GM23248 (cell line): ENCODE measurements around the gene KCNMA1. TPM values are rescaled to one million over a fixed set of nuclear protein-coding genes. Genes with fewer than 3 reads are reported as not detected.

Experiments
- DNase-seq: peaks from one replicate; pipeline ENCODE4 v3.0.0-alpha.2; 2015
- H2AFZ ChIP-seq: fragments of 200-600 bp; sonication (generic); 2 replicates; pipeline ENCODE4 v1.6.1; 2016; ENCODE audit warnings: antibody characterized with exemption
- H3F3A ChIP-seq: fragments of 200-600 bp; sonication (generic); 2 replicates; pipeline ENCODE4 v1.6.1; 2016; ENCODE audit warnings: mild to moderate bottlenecking, antibody characterized with exemption, mixed run types; ENCODE audit not compliant: insufficient read depth
- H3K27ac ChIP-seq: fragments of 200-600 bp; sonication (generic); 2 replicates; pipeline ENCODE4 v1.5.1; 2016; ENCODE audit warnings: mild to moderate bottlenecking
- H3K27me3 ChIP-seq: fragments of 200-600 bp; sonication (generic); replicated peaks from 2 replicates; pipeline ENCODE4 v1.6.1; 2016; ENCODE audit warnings: mild to moderate bottlenecking; ENCODE audit not compliant: insufficient read depth
- H3K36me3 ChIP-seq: fragments of 200-600 bp; sonication (generic); 2 replicates; pipeline ENCODE4 v1.6.1; 2016; ENCODE audit warnings: low read depth, mild to moderate bottlenecking
- H3K4me1 ChIP-seq: fragments of 200-600 bp; sonication (generic); 2 replicates; pipeline ENCODE4 v1.6.1; 2016; ENCODE audit warnings: mild to moderate bottlenecking; ENCODE audit not compliant: insufficient read depth
- H3K4me2 ChIP-seq: fragments of 200-600 bp; sonication (generic); one replicate; pipeline ENCODE4 v1.6.1; 2016; ENCODE audit warnings: mild to moderate bottlenecking; ENCODE audit not compliant: unreplicated experiment
- H3K4me3 ChIP-seq: fragments of 200-600 bp; sonication (generic); 2 replicates; pipeline ENCODE4 v1.5.1; 2016; ENCODE audit warnings: mild to moderate bottlenecking
- H3K79me2 ChIP-seq: fragments of 200-600 bp; sonication (generic); 2 replicates; pipeline ENCODE4 v1.6.1; 2016; ENCODE audit warnings: mild to moderate bottlenecking; ENCODE audit not compliant: insufficient read depth
- H3K9ac ChIP-seq: fragments of 200-600 bp; sonication (generic); 2 replicates; pipeline ENCODE4 v1.6.1; 2016; ENCODE audit warnings: mild to moderate bottlenecking
- H3K9me2 ChIP-seq: fragments of 200-600 bp; sonication (generic); 2 replicates; pipeline ENCODE4 v1.6.1; 2016; ENCODE audit warnings: mixed run types, mild to moderate bottlenecking, moderate library complexity; ENCODE audit not compliant: insufficient read depth
- H3K9me3 ChIP-seq: fragments of 200-600 bp; sonication (generic); one replicate; pipeline ENCODE4 v1.6.1; 2017; ENCODE audit warnings: low read depth
- H4K20me1 ChIP-seq: fragments of 200-600 bp; sonication (generic); 2 replicates; pipeline ENCODE4 v1.6.0; 2016; ENCODE audit not compliant: insufficient read depth
- EZH2 ChIP-seq: fragments of 200-600 bp; sonication (generic); IDR thresholded peaks from 2 replicates; pipeline ENCODE4 v1.6.1; 2018; ENCODE audit warnings: antibody characterized with exemption, mild to moderate bottlenecking; ENCODE audit not compliant: insufficient read depth, poor library complexity, severe bottlenecking
- EZH2phosphoT487 ChIP-seq: fragments of 200-600 bp; sonication (generic); IDR thresholded peaks from 2 replicates; pipeline ENCODE4 v1.6.1; 2018; ENCODE audit warnings: antibody characterized with exemption, moderate library complexity, mild to moderate bottlenecking, low read depth; ENCODE audit not compliant: insufficient read depth
- WGBS, 2 experiments: methylation state at CpG; one replicate each; pipeline ENCODE4 v1.1.6; 2015 to 2017; ENCODE audit warnings: low lambda C conversion rate in 2 of 2, low coverage in 1 of 2; ENCODE audit errors: missing lambda C conversion rate in 2 of 2; 5-methylcytosine and 5-hydroxymethylcytosine counted together
- in situ Hi-C: fragments of 300-500 bp; cut with MboI; formaldehyde crosslinking; loops from 2 replicates; pipeline ENCODE4 v1.15.0; 2020
- polyA plus RNA-seq: library from polyadenylated mRNA; unstranded; fragments of >200 nt; fragmentation: Nextera tagmentation; extraction: Ambion mirVana; gene quantifications from 2 replicates; pipeline ENCODE4 v1.2.1, GENCODE V29; 2016
- total RNA-seq: library from RNA; depleted of rRNA; stranded (reverse); fragments of >200 nt; shearing (Covaris generic); gene quantifications from 2 replicates; pipeline ENCODE4 v1.2.3, GENCODE V29; 2014

KCNMA1 gene
- total and polyA plus RNA-seq, 2 experiments from 2014 or later, result 14.2 to 25.1 TPM

DNA sequence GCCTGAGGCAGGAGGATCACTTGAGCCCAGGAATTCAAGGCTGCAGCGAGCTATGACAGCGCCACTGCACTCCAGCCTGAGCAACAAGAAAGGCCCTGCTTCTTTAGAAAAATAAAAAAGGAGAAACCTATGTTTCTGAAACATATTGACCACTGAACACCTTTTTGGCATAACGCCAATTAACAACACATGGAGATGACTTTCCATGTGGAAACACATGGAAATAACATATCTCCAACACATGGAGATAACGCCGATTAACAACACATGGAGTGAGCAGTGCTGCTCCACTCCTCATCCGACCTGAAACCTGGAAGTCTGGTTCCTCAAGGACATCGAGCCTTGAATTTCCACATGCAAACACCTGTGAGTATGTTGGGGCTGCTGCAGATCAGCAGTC is 126.9 kb downstream of the KCNMA1 start:
- Histone ChIP-seq H3K79me2 (peaks cover 15% of the 10 kb centered on the region; the same call in 1 of the 2 replicates), H4K20me1 (no peaks in the 10 kb centered on the region)

DNA sequence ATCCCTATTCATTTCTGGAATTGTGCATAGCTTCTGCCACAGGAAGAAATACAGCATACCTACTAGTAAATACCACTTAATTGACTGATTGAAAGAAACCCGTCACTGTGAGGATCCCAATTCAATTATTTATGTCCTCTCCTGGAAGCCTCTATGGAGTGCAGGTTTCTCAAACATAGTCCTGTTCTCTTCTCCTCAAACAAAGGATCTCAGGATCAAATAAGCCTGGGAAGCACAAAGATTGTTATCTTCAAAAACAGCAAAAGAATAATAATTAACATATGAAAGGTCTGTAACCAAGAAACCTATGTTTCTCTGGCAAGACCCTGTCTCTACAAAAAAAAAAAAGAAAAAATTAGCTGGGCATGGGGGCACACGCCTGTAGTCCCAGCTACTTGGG is 127.3 kb downstream of the KCNMA1 start:
- 94 to 95% methylated on average over 2 of the region's 2 CpGs for WGBS, 2 experiments
- Histone ChIP-seq H3K4me1 (peaks cover 65% of the 10 kb centered on the region), H3K9me2 (no peaks in the 10 kb centered on the region), H3K79me2 (peaks cover 15% of the 10 kb centered on the region; the same call in 1 of the 2 replicates), H3K4me2 (no peak overlapping the region), H3K4me3 (no peak overlapping the region), H3K27me3 (no peaks in the 10 kb centered on the region), H3K9ac (no peak overlapping the region), H3F3A (peaks cover 38% of the 10 kb centered on the region), H3K36me3 (no peaks in the 10 kb centered on the region), H4K20me1 (no peaks in the 10 kb centered on the region), H3K27ac (no peak overlapping the region), H3K9me3 (no peaks in the 10 kb centered on the region), H2AFZ (no peak overlapping the region)
- TF ChIP-seq EZH2phosphoT487 (no peak), EZH2 (no peak)
- in situ Hi-C loops, result no loop called here
- no peak for DNase-seq

More for the DNA sequence above, 126.9 kb downstream of the KCNMA1 start:
- H3F3A ChIP-seq, result peaks cover 34% of the 10 kb centered on the region
- in situ Hi-C loops, result no loop called here
- H3K9ac ChIP-seq, result no peak overlapping the region
- WGBS, 2 experiments, result 81 to 87% methylated on average over 7 of the region's 7 CpGs
- TF ChIP-seq EZH2 (no peak), EZH2phosphoT487 (no peak)
- H3K4me1 ChIP-seq, result peaks cover 61% of the 10 kb centered on the region
- no peaks in the 10 kb centered on the region for H3K27me3 ChIP-seq
- no peaks in the 10 kb centered on the region for H3K9me3 ChIP-seq
- no peaks in the 10 kb centered on the region for H3K36me3 ChIP-seq
- H3K27ac ChIP-seq, result no peak overlapping the region
- no peak overlapping the region for H2AFZ ChIP-seq
- no peaks in the 10 kb centered on the region for H3K9me2 ChIP-seq
- no peak overlapping the region for H3K4me3 ChIP-seq
- peak overlapping the region; percentile 24 for H3K4me2 ChIP-seq
- DNase-seq, result no peak

DNA sequence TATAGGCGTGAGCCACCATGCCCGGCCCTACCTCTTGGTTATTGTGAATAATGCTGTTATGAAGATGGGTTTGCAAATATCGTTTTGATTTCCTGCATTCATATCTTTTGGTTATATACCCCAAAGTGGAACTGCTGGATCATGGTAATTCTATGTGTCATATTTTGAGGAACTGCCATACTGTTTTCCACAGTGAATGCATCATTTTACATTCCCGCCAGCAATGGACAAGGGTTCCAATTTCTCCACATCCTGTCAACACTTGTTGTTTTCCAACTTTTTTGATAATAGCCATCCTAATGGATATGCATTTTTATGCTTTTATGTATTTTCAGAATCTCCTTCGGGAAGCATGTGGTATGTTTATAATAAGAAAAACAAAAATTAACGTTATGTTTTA is 128.2 kb downstream of the KCNMA1 start:
- in situ Hi-C loops, result no loop called here
- H3K36me3 ChIP-seq, result no peaks in the 10 kb centered on the region
- H4K20me1 ChIP-seq, result no peaks in the 10 kb centered on the region
- H3K27me3 ChIP-seq, result no peaks in the 10 kb centered on the region
- no peaks in the 10 kb centered on the region for H3K9me2 ChIP-seq
- WGBS, 2 experiments, result 81 to 82% methylated on average over 6 of the region's 6 CpGs
- TF ChIP-seq EZH2 (no peak), EZH2phosphoT487 (no peak)
- peaks cover 46% of the 10 kb centered on the region for H3F3A ChIP-seq
- no peak overlapping the region for H3K4me3 ChIP-seq
- no peak overlapping the region for H3K4me2 ChIP-seq
- H3K9ac ChIP-seq, result no peak overlapping the region
- no peak overlapping the region for H2AFZ ChIP-seq
- H3K4me1 ChIP-seq, result peaks cover 74% of the 10 kb centered on the region
- H3K9me3 ChIP-seq, result no peaks in the 10 kb centered on the region
- H3K79me2 ChIP-seq, result peaks cover 15% of the 10 kb centered on the region; the same call in 1 of the 2 replicates
- no peak for DNase-seq
- no peak overlapping the region for H3K27ac ChIP-seq

DNA sequence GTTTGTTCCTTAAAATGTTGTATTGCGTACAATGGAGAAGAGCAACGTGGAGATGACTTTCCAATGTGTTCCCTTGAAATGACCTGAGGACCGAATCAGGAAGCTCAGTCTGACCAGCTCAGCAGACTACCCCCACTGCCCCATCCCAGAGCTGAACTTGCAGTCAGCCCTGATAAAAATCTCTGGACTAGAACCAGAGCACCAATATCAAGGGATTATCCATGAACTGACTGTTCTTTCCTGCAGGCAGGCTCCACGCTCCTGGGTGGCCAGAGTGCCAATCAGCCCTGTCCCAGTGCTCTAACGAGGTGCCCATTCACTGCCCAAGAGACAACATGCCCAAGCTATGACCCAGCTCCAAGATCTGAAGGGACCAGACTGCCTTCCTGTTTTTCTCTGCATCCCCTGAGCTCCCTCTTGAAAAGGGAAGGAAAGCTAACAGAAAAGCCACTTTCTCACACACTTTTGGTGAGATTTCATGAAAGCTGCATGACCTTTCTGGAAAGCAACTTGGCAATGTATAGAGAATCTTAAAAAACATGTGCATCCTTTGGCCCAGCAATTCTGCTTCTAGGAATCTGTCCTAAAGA is 130.2 kb downstream of the KCNMA1 start:
- no peak overlapping the region for H3K4me3 ChIP-seq
- H3K79me2 ChIP-seq, result peaks cover 15% of the 10 kb centered on the region; the same call in 1 of the 2 replicates

More for the DNA sequence above, 130.2 kb downstream of the KCNMA1 start:
- Histone ChIP-seq H3K36me3 (no peaks in the 10 kb centered on the region), H3K27me3 (no peaks in the 10 kb centered on the region), H3K9me2 (no peaks in the 10 kb centered on the region), H3K9me3 (no peaks in the 10 kb centered on the region), H3K4me1 (peaks cover 68% of the 10 kb centered on the region), H3K4me2 (peak overlapping the region; percentile 78), H4K20me1 (no peaks in the 10 kb centered on the region), H2AFZ (no peak overlapping the region), H3K9ac (no peak overlapping the region), H3F3A (peaks cover 53% of the 10 kb centered on the region), H3K27ac (no peak overlapping the region)
- 36 to 46% methylated on average over 5 of the region's 5 CpGs for WGBS, 2 experiments
- TF ChIP-seq EZH2phosphoT487 (no peak), EZH2 (no peak)
- in situ Hi-C loops, result no loop called here
- peak; percentile 24 for DNase-seq
